ENCODE measurements around the gene INTS15.

GRCh38 chr7:6649241-6649961, 59.6 kb downstream of the INTS15 start:
- no peak for TF ChIP-seq CTCF (IDR thresholded peaks at IDR 0.05)
- TF ChIP-seq POLR2A (IDR thresholded peaks at IDR 0.05): no peak
